Panc1 (cell line): ENCODE measurements around the gene ZNF629. TPM values are rescaled to one million over a fixed set of nuclear protein-coding genes. Genes with fewer than 3 reads are reported as not detected.

Source experiments
- ATAC-seq: fragments of 200-7000 bp; cut with Tn5 transposase; 2 replicates; pipeline ENCODE4 v1.9.1; 2020; ENCODE audit warnings: mild to moderate bottlenecking, moderate library complexity
- BruUV-seq: library from RNA; stranded (reverse); fragments of 400-500 nt; replicated peaks from 2 replicates; lab custom pipeline; 2021; lab: Mats Ljungman, UMichigan
- CTCF ChIA-PET: fragments of 300-600 bp; sonication (Branson Sonifier 250); formaldehyde crosslinking; loops from one replicate; lab custom pipeline; 2022; ENCODE audit warnings: antibody characterized with exemption; lab: Charles Lee
- POLR2A ChIA-PET: fragments of 300-600 bp; sonication (Branson Sonifier 250); formaldehyde crosslinking; loops from one replicate; lab custom pipeline; 2022; ENCODE audit warnings: antibody characterized with exemption; lab: Charles Lee
- DNase-seq: peaks from one replicate; pipeline ENCODE4 v3.0.0-alpha.2; 2010; ENCODE audit warnings: low read depth, low spot score
- H3K27ac ChIP-seq: 2 replicates; pipeline ENCODE4 v1.5.1; 2011; ENCODE audit warnings: mild to moderate bottlenecking, low read length, inconsistent platforms
- H3K27me3 ChIP-seq: fragments of 200-500 bp; sonication (Bioruptor generic); 2 replicates; pipeline ENCODE4 v1.6.0; 2014; ENCODE audit warnings: low read length, inconsistent platforms; ENCODE audit not compliant: control insufficient read depth, insufficient read depth
- H3K36me3 ChIP-seq: fragments of 200-500 bp; sonication (Bioruptor generic); 2 replicates; pipeline ENCODE4 v1.5.1; 2014; ENCODE audit warnings: inconsistent platforms, mild to moderate bottlenecking, low read length, moderate library complexity; ENCODE audit not compliant: control insufficient read depth, insufficient read depth
- H3K4me1 ChIP-seq: 2 replicates; pipeline ENCODE4 v1.5.1; 2011; ENCODE audit warnings: inconsistent platforms, mild to moderate bottlenecking, low read length, moderate library complexity; ENCODE audit not compliant: control insufficient read depth, insufficient read depth
- H3K4me3 ChIP-seq, 2 experiments: 2 replicates each; pipeline ENCODE4 v1.5.1; 2011 to 2012; ENCODE audit warnings: low read depth in 2 of 2, low read length in 2 of 2, mild to moderate bottlenecking in 2 of 2, inconsistent platforms in 1 of 2, moderate library complexity in 1 of 2
- H3K9me3 ChIP-seq: fragments of 200-500 bp; sonication (Bioruptor generic); 2 replicates; pipeline ENCODE4 v1.5.1; 2014; ENCODE audit warnings: low read depth, mild to moderate bottlenecking, inconsistent platforms, low read length, moderate library complexity; ENCODE audit not compliant: control insufficient read depth, insufficient read depth
- POLR2AphosphoS5 ChIP-seq: IDR thresholded peaks from 2 replicates; pipeline ENCODE4 v1.6.1; 2012; ENCODE audit warnings: mild to moderate bottlenecking, low read depth, low read length, moderate library complexity
- in situ Hi-C: cut with HindIII; loops from 2 replicates; pipeline ENCODE4 v1.10.0; 2016; ENCODE audit warnings: low sequenced_read_pairs, low pct_unique_long_range_greater_than_20kb
- intact Hi-C: fragments of 100-400 bp; cut with micrococcal nuclease; formaldehyde crosslinking; loops from one replicate; pipeline ENCODE4 v1.10.0; 2022; ENCODE audit not compliant: unreplicated experiment
- total RNA-seq: library from RNA; stranded (reverse); gene quantifications from one replicate; pipeline ENCODE4 v1.2.1, GENCODE V29; 2021; ENCODE audit not compliant: unreplicated experiment
- TF ChIP-seq, protein P1 (sequence below): fragments of 450-650 bp; IDR thresholded peaks from 2 replicates; pipeline ENCODE4 v1.5.1; 2017; ENCODE audit warnings: mild to moderate bottlenecking

ZNF629 gene
- total RNA-seq, 1 experiment from 2014 or later: 19.2 TPM

DNA sequence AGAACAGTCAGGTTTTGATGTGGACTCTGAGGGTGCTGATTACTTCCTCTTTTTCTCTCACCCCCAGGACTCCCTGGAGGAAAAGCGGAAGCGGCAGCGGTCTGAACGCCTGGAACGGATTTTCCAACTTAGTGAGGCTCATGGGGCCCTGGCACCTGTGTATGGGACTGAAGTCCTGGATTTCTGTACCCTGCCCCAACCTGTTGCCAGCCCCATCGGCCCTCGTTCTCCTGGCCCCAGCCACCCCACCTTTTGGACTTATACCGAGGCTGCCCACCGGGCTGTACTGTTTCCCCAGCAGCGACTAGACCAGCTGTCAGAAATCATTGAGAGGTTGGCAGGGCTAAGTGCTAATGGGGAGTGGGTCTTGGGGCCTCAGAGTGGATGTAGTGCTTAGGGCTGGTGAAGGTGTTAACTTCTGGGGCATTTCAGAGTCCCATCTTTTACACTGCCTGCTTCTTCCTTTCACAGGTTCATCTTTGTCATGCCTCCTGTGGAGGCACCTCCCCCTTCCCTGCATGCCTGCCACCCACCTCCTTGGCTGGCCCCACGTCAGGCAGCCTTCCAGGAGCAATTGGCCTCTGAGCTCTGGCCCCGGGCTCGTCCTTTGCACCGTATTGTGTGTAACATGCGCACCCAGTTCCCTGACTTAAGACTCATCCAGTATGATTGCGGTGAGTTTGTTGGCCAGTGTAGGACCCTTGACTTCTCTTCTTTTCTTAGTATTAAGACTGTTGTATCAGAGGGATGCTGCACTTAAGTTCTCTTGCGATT, 57.9 kb downstream of the ZNF629 start:
- no peak for ATAC-seq
- POLR2A ChIA-PET: no interaction called here
- CTCF ChIA-PET: no interaction called here

More for the DNA sequence above, 57.9 kb downstream of the ZNF629 start:
- no peaks in the 10 kb centered on the region for H3K27me3 ChIP-seq
- DNase-seq: no peak
- H3K4me3 ChIP-seq: no peak overlapping the region
- H3K9me3 ChIP-seq: no peaks in the 10 kb centered on the region
- no TSS peak for BruUV-seq
- in situ Hi-C loops: no loop called here
- intact Hi-C loops: no loop called here
- no peaks in the 10 kb centered on the region for H3K4me1 ChIP-seq
- TF ChIP-seq, protein P1, sequence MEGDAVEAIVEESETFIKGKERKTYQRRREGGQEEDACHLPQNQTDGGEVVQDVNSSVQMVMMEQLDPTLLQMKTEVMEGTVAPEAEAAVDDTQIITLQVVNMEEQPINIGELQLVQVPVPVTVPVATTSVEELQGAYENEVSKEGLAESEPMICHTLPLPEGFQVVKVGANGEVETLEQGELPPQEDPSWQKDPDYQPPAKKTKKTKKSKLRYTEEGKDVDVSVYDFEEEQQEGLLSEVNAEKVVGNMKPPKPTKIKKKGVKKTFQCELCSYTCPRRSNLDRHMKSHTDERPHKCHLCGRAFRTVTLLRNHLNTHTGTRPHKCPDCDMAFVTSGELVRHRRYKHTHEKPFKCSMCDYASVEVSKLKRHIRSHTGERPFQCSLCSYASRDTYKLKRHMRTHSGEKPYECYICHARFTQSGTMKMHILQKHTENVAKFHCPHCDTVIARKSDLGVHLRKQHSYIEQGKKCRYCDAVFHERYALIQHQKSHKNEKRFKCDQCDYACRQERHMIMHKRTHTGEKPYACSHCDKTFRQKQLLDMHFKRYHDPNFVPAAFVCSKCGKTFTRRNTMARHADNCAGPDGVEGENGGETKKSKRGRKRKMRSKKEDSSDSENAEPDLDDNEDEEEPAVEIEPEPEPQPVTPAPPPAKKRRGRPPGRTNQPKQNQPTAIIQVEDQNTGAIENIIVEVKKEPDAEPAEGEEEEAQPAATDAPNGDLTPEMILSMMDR: no peak
- peak; percentile 40; the same call in 1 of the 2 replicates for TF ChIP-seq POLR2AphosphoS5
- H3K36me3 ChIP-seq: peaks cover 23% of the 10 kb centered on the region
- H3K27ac ChIP-seq: no peak overlapping the region

Other genes with a start within 250 kb of the ZNF629 start
- 16.7 TPM for gene ZNF764, start 228.8 kb downstream of the ZNF629 start, total RNA-seq
- gene ZNF688, start 215.5 kb downstream of the ZNF629 start, total RNA-seq: 7.7 TPM
- 6.2 TPM for gene ZNF785, start 201.5 kb downstream of the ZNF629 start, total RNA-seq
- 16.5 TPM for gene ZNF689, start 176.8 kb downstream of the ZNF629 start, total RNA-seq
- 77.6 TPM for gene PRR14, start 136.2 kb downstream of the ZNF629 start, total RNA-seq
- 103 TPM for gene FBRS, start 128.8 kb downstream of the ZNF629 start, total RNA-seq
- 73.6 TPM for gene SRCAP, start 88.0 kb downstream of the ZNF629 start, total RNA-seq
- 43.1 TPM for gene PHKG2, start 38.8 kb downstream of the ZNF629 start, total RNA-seq
- 21.0 TPM for gene CFAP119, start 25.1 kb downstream of the ZNF629 start, total RNA-seq
- gene RNF40, start 24.9 kb downstream of the ZNF629 start, total RNA-seq: 114 TPM
- 45.8 TPM for gene BCL7C, start 106.9 kb upstream of the ZNF629 start, total RNA-seq
- 2.9 TPM for gene CTF1, start 109.4 kb upstream of the ZNF629 start, total RNA-seq
- 52.3 TPM for gene FBXL19, start 136.4 kb upstream of the ZNF629 start, total RNA-seq
- gene ORAI3, start 161.9 kb upstream of the ZNF629 start, total RNA-seq: 26.9 TPM
- gene SETD1A, start 170.5 kb upstream of the ZNF629 start, total RNA-seq: 38.7 TPM
- gene HSD3B7, start 198.0 kb upstream of the ZNF629 start, total RNA-seq: 5.4 TPM
- gene STX1B, start 223.4 kb upstream of the ZNF629 start, total RNA-seq: 3.7 TPM
- 65.2 TPM for gene STX4, start 246.4 kb upstream of the ZNF629 start, total RNA-seq